IMR-90 (cell line): Measurements from ENCODE around the gene GPER1.

Experiments used
- CEBPB ChIP-seq: IDR thresholded peaks from 2 replicates; pipeline ENCODE4 v1.6.1; 2012; ENCODE audit warnings: low read depth, low read length, improper control_type of control experiment
- FOS ChIP-seq: fragments of 150-350 bp; IDR thresholded peaks from 2 replicates; pipeline ENCODE4 v1.6.1; 2016; ENCODE audit warnings: low read depth, low read length
- MAZ ChIP-seq: IDR thresholded peaks from 2 replicates; pipeline ENCODE4 v1.6.1; 2012; ENCODE audit warnings: low read depth, mild to moderate bottlenecking, low read length, improper control_type of control experiment, moderate library complexity, borderline replicate concordance
- POLR2A ChIP-seq: IDR thresholded peaks from 2 replicates; pipeline ENCODE4 v1.6.1; 2012; ENCODE audit warnings: mild to moderate bottlenecking, low read depth, low read length
- TF ChIP-seq, protein P1 (sequence below): conservative IDR thresholded peaks from 2 replicates; pipeline ENCODE4 v1.5.1; 2012; ENCODE audit warnings: mild to moderate bottlenecking, low read depth, low read length, improper control_type of control experiment
- TF ChIP-seq, protein P2 (sequence below): fragments of 150-350 bp; IDR thresholded peaks from 2 replicates; pipeline ENCODE4 v1.6.1; 2016; ENCODE audit warnings: low read depth, mild to moderate bottlenecking, low read length, moderate library complexity, borderline replicate concordance

DNA sequence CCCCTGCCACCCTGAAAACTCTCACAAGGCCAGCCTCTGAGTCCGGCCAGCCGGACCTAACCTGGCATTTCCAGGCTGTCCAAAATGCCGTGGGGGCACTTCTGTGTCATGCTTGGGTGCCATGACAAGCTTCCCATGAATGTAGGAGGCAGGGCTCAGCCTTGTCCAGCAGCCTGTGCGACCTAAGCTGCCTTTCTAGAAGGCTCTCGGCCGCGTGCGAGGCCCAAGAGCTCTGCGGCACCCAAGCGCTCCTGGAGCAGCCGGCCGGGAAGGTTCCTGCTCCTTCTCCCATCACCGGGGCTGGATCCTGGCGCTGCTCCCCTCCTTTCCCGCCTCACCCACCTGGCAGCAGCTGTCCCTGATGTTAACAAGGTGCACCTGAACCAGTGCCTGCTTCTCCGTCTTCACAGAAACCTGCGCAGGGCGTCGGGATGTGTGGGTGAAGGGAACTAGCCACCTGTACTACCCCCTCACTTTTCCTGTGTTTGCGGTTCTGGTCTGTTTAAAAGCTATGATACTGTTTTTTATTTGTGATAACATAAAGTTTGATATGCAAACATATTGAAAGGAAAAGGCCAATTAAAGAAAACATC is 6.1 kb downstream of the GPER1 start:
- TF ChIP-seq FOS = no peak
- TF ChIP-seq, protein P1, sequence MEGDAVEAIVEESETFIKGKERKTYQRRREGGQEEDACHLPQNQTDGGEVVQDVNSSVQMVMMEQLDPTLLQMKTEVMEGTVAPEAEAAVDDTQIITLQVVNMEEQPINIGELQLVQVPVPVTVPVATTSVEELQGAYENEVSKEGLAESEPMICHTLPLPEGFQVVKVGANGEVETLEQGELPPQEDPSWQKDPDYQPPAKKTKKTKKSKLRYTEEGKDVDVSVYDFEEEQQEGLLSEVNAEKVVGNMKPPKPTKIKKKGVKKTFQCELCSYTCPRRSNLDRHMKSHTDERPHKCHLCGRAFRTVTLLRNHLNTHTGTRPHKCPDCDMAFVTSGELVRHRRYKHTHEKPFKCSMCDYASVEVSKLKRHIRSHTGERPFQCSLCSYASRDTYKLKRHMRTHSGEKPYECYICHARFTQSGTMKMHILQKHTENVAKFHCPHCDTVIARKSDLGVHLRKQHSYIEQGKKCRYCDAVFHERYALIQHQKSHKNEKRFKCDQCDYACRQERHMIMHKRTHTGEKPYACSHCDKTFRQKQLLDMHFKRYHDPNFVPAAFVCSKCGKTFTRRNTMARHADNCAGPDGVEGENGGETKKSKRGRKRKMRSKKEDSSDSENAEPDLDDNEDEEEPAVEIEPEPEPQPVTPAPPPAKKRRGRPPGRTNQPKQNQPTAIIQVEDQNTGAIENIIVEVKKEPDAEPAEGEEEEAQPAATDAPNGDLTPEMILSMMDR = no peak
- TF ChIP-seq POLR2A = no peak
- no peak for TF ChIP-seq MAZ
- TF ChIP-seq, protein P2, sequence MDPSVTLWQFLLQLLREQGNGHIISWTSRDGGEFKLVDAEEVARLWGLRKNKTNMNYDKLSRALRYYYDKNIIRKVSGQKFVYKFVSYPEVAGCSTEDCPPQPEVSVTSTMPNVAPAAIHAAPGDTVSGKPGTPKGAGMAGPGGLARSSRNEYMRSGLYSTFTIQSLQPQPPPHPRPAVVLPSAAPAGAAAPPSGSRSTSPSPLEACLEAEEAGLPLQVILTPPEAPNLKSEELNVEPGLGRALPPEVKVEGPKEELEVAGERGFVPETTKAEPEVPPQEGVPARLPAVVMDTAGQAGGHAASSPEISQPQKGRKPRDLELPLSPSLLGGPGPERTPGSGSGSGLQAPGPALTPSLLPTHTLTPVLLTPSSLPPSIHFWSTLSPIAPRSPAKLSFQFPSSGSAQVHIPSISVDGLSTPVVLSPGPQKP = no peak
- TF ChIP-seq CEBPB = no peak
